ENCODE measurements around the gene PLCE1.

The PLCE1 gene

GRCh38 chr10:94023906-94024305 lies 30.2 kb downstream of the PLCE1 start:
- DNase-seq (ENCODE audit: low read depth) = no peak

DNA sequence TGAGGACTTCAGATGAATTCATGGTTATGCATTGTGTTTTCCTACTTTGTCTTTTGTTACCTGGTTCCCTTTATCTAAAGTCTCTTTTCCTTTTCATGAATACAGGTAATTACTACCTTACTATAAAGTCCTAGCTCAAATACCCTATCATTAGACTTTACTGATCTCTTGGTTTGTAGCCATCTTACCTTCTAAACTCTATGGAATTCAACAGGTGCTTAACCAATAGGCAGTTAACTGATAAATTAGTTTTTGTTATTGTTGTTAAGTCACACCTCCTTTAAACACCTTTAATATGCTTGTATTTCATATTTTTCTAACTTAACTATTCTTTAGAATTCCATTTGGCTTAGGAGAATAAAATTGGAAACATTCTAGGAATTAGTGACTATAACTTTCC lies 30.7 kb downstream of the PLCE1 start:
- no peak for DNase-seq (ENCODE audit: low read depth)

DNA sequence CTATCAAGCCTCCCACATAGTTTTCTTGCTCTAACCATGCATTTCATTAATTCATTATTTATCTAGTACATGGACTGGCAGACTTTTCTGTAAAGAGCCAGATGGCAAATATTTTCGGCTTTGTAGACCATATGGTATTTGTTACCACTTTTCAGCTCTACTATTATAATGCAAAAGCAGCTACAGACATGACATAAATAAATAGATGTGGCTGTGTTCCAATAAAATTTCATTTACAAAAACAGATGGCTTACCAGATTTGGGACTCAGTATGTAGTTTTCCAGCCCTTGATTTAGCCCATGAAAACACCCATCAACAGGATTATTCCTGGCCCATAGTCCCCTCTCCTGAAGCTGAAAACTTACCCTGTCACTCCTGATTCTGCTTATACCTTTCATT lies 32.1 kb downstream of the PLCE1 start:
- DNase-seq (ENCODE audit: low read depth) = no peak

GRCh38 chr10:94027197-94027596 lies 33.5 kb downstream of the PLCE1 start:
- DNase-seq (ENCODE audit: low read depth) = no peak

DNA sequence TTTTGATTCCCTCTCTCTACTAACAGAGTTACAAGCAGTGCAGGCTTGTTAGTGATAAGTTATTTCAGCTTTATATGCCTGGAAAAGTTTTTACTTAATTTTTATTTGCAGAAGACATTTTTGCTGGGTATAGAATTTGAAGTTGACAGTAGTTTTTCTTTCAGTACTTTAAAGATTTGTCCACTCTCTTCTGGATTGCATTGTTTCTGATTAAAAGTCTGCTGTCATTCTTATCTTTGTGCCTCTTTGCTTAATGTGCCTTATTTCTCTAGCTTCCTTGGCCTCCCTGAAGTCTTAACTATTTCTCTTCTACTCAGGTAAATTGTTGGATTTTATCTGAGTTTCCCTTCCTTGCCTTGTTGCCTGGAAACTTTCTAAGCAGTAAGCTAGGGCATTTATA lies 36.2 kb downstream of the PLCE1 start:
- no peak for DNase-seq (ENCODE audit: low read depth)

DNA sequence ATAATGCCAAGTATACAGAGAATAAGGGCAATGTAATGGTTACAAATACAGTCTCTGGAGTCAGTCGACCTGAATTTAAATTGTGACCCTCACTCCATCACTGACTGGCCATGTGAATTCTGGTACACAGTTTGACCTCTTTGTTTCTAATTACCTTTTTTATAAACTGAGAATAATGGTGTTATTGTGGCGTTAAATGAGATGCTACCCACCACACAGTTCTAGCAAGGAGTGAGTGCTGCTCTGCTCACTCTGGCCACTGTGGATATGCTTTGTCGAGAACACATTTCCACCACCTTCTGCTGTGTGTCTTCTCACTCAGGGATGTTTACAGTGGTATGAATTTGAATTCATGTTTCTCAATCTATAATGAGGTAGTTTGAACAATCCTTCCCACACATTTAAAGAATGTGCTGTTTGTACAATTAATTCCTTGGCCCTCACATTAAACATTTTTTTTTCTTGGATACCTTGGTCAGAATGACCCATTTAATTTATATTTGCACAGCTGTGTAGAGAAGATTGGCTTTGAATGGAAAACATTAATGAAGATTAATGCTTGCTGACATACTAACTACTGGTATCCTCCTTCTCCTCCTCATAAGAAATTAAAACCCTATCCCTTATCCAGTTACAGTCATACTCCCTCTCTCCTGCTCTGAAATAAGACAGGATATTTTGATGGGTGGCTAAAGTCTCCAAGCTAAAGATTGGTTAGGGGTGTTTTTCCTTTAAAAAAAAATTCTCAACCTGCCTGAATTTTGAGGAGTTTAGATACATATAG lies 42.4 kb downstream of the PLCE1 start:
- DNase-seq (ENCODE audit: low read depth) = no peak

GRCh38 chr10:94036766-94037033 lies 43.0 kb downstream of the PLCE1 start:
- no peak for DNase-seq (ENCODE audit: low read depth)

- DNase-seq (ENCODE audit: low read depth) = no peak
These were observed 43.6 kb downstream of the PLCE1 start for GRCh38 chr10:94037286-94037685.

GRCh38 chr10:94038024-94038423 lies 44.3 kb downstream of the PLCE1 start:
- no peak for DNase-seq (ENCODE audit: low read depth)

DNA sequence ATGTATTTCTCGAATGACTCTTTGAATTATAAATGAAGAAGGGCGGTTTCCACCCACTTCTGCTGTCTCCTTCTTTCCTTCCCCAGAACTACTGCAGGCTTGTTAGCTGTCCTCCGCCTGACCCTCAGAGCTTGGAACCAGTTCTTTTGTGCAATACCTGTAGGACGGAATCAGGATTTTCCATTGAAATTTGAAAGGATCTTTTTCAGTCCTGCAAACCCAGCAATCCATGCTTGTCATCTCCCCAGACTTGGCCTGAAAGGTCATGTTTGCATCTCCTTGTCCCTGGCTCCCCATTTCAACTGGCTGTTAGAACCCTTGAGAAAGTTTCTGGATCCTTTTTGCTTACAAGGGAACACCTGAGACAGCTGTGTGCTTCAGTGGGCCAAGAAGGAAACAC lies 47.5 kb downstream of the PLCE1 start:
- DNase-seq (ENCODE audit: low read depth) = no peak

- DNase-seq (ENCODE audit: low read depth) = no peak
These were observed 48.5 kb downstream of the PLCE1 start for GRCh38 chr10:94042001-94042833.

GRCh38 chr10:94042834-94043175 lies 49.1 kb downstream of the PLCE1 start:
- no peak for DNase-seq (ENCODE audit: low read depth)
